Activated CD4-positive, alpha-beta memory T cell treated with anti-CD3 and anti-CD28 coated beads for 36 hours (primary cell): ENCODE data around the gene NR4A2. TPM values are rescaled to one million over a fixed set of nuclear protein-coding genes. Genes with fewer than 3 reads are reported as not detected.
A peak's percentile ranks its signal among the peaks of the same experiment; 100 is the strongest.

Experiments used
- CTCF ChIA-PET: fragments of 350-600 bp; sonication (Branson Sonifier 250); formaldehyde crosslinking; loops from one replicate; lab custom pipeline; 2021; ENCODE audit warnings: antibody characterized with exemption, inconsistent platforms; lab: Charles Lee
- POLR2A ChIA-PET: fragments of 350-600 bp; sonication (Branson Sonifier 250); formaldehyde crosslinking; loops from one replicate; lab custom pipeline; 2021; ENCODE audit warnings: antibody characterized with exemption; lab: Charles Lee
- DNase-seq: peaks from one replicate; pipeline ENCODE4 v3.0.0-alpha.2; 2020
- H3K27ac Mint-ChIP-seq: one replicate; pipeline ENCODE4 v1.8.0; 2021; ENCODE audit warnings: mixed read lengths
- H3K27me3 Mint-ChIP-seq: one replicate; pipeline ENCODE4 v1.8.0; 2021; ENCODE audit warnings: mixed read lengths
- H3K36me3 Mint-ChIP-seq: one replicate; pipeline ENCODE4 v1.8.0; 2021; ENCODE audit warnings: mixed read lengths
- H3K4me1 Mint-ChIP-seq: one replicate; pipeline ENCODE4 v1.8.0; 2021; ENCODE audit warnings: low read depth, mixed read lengths
- H3K4me3 Mint-ChIP-seq: one replicate; pipeline ENCODE4 v1.8.0; 2021; ENCODE audit warnings: mild to moderate bottlenecking, mixed read lengths
- H3K9me3 Mint-ChIP-seq: one replicate; pipeline ENCODE4 v1.8.0; 2021; ENCODE audit warnings: mixed read lengths
- intact Hi-C: fragments of 100-400 bp; cut with micrococcal nuclease; formaldehyde crosslinking; loops from one replicate; pipeline ENCODE4 v1.15.1; 2023
- total RNA-seq, 2 experiments: library from RNA; stranded (reverse); gene quantifications; one replicate each; pipeline ENCODE4 v1.2.3, GENCODE V29; 2021

The NR4A2 gene
- total RNA-seq, result 10 to 100 TPM in 1 of 2 experiments, 1 to 10 TPM in 1; 9.3 to 10.0 TPM

- peak; percentile 92 for DNase-seq
- Mint-ChIP-seq H3K27me3 (peaks cover 2% of the 10 kb centered on the region), H3K4me3 (peak within 1 kb of the TSS; percentile 94), H3K27ac (peak within 1 kb of the TSS; percentile 97), H3K4me1 (peaks cover 45% of the 10 kb centered on the region), H3K9me3 (no peaks in the 10 kb centered on the region), H3K36me3 (peaks cover 26% of the 10 kb centered on the region)
- POLR2A ChIA-PET, result interaction anchor here (1.6 to 4.2 kb wide), 3 partner anchors 8 to 67 kb away, joined by 5 to 39 read pairs (median 13); no protein-coding TSS in a partner anchor
- CTCF ChIA-PET, result interaction anchor here (1.1 to 5.5 kb wide), 3 partner anchors 8 to 256 kb away, joined by 5 to 62 read pairs (median 14); no protein-coding TSS in a partner anchor
- intact Hi-C loops, result loop anchor here (1.0 to 5.0 kb wide), 6 partner anchors 9 to 1566 kb away; no protein-coding TSS in a partner anchor
These were observed at the start of gene NR4A2 for GRCh38 chr2:156332534-156333273. TSS of gene NR4A2 (minus strand) at chr2:156332721. CDS start at chr2:156330186, 2,535 bp downstream.

DNA sequence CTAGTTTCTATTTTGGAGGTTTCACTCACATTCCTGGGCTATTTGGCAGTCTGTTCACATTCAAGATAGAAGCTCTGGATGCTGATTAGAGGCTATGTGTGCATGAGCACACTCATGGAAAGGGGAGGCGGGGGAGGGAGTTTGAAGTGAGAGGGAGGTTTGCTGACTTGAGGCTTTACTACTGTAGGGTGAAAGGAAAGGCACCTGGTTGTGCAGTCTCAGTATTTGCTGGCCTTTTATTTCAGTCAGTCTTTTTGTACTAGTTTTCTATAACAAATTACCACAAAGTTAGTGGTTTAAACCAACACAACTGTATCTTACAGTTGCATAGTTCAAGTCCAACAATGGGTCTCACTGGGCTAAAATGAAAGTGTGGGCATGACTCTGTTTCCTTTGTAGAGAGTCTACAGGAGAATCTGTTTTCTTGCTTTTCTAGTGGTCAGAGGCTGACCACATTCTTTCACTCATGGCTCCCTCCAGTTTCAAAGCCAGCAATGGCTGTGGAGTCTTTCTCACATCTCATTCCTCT, 47.7 kb upstream of the NR4A2 start:
- CTCF ChIA-PET, result interaction anchor here (1.0 kb wide), 1 partner anchor 45 kb away, joined by 3 read pairs; no protein-coding TSS in a partner anchor
- no peak overlapping the region for H3K4me3 Mint-ChIP-seq
- H3K27me3 Mint-ChIP-seq, result peaks cover 6% of the 10 kb centered on the region
- no peak overlapping the region for H3K27ac Mint-ChIP-seq
- peaks cover 14% of the 10 kb centered on the region for H3K4me1 Mint-ChIP-seq
- POLR2A ChIA-PET, result no interaction called here
- intact Hi-C loops, result no loop called here
- no peaks in the 10 kb centered on the region for H3K9me3 Mint-ChIP-seq
- DNase-seq, result no peak
- no peaks in the 10 kb centered on the region for H3K36me3 Mint-ChIP-seq

- ChIA-PET CTCF (no interaction called here), POLR2A (no interaction called here)
- no peak for DNase-seq
- no peak overlapping the region for H3K27ac Mint-ChIP-seq
- no peaks in the 10 kb centered on the region for H3K36me3 Mint-ChIP-seq
- no peak overlapping the region for H3K4me3 Mint-ChIP-seq
- H3K9me3 Mint-ChIP-seq, result no peaks in the 10 kb centered on the region
- intact Hi-C loops, result no loop called here
- peaks cover 6% of the 10 kb centered on the region for H3K27me3 Mint-ChIP-seq
- peaks cover 9% of the 10 kb centered on the region for H3K4me1 Mint-ChIP-seq
These were observed 47.2 kb upstream of the NR4A2 start for GRCh38 chr2:156379714-156380113.

GRCh38 chr2:156379071-156379470, 46.5 kb upstream of the NR4A2 start:
- ChIA-PET POLR2A (interaction anchor here (0.7 to 1.2 kb wide), 2 partner anchors 36 to 167 kb away, joined by 3 read pairs; no protein-coding TSS in a partner anchor), CTCF (no interaction called here)
- H3K4me1 Mint-ChIP-seq, result peaks cover 7% of the 10 kb centered on the region
- peaks cover 6% of the 10 kb centered on the region for H3K27me3 Mint-ChIP-seq
- H3K9me3 Mint-ChIP-seq, result no peaks in the 10 kb centered on the region
- intact Hi-C loops, result no loop called here
- no peaks in the 10 kb centered on the region for H3K36me3 Mint-ChIP-seq
- H3K27ac Mint-ChIP-seq, result no peak overlapping the region
- DNase-seq, result no peak
- no peak overlapping the region for H3K4me3 Mint-ChIP-seq

GRCh38 chr2:156366753-156367152, 34.2 kb upstream of the NR4A2 start:
- intact Hi-C loops, result no loop called here
- Mint-ChIP-seq H3K9me3 (peaks cover 3% of the 10 kb centered on the region), H3K27ac (no peak overlapping the region), H3K4me3 (no peak overlapping the region), H3K27me3 (peaks cover 2% of the 10 kb centered on the region), H3K4me1 (no peaks in the 10 kb centered on the region), H3K36me3 (no peaks in the 10 kb centered on the region)
- POLR2A ChIA-PET, result no interaction called here
- no peak for DNase-seq
- CTCF ChIA-PET, result no interaction called here

DNA sequence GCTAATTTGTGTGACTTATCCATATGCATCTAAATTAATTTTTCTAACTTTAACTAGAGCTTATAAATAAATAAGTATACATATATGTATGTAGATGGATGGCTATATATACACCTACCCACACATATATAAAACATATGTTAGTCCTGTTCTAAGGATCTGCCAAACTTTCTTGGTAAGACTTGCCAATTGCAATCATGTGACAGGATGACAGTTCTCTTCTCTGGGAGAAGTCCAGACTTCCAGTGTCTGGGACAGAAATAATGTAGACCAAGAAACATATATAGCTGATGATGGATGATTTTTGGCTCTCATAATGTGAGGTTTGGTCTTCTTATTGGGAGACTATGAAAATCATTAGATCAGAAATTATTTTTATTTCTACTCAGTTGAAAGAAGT, 30.6 kb upstream of the NR4A2 start:
- Mint-ChIP-seq H3K9me3 (no peaks in the 10 kb centered on the region), H3K4me1 (no peaks in the 10 kb centered on the region), H3K27ac (no peak overlapping the region), H3K36me3 (no peaks in the 10 kb centered on the region), H3K27me3 (no peaks in the 10 kb centered on the region), H3K4me3 (no peak overlapping the region)
- POLR2A ChIA-PET, result no interaction called here
- CTCF ChIA-PET, result no interaction called here
- intact Hi-C loops, result no loop called here
- no peak for DNase-seq

- Mint-ChIP-seq H3K27me3 (no peaks in the 10 kb centered on the region), H3K4me3 (no peak overlapping the region), H3K27ac (no peak overlapping the region), H3K36me3 (no peaks in the 10 kb centered on the region), H3K4me1 (no peaks in the 10 kb centered on the region), H3K9me3 (no peaks in the 10 kb centered on the region)
- ChIA-PET CTCF (no interaction called here), POLR2A (no interaction called here)
- DNase-seq, result no peak
- intact Hi-C loops, result no loop called here
These were observed 23.7 kb upstream of the NR4A2 start for GRCh38 chr2:156356014-156356754.

- CTCF ChIA-PET, result no interaction called here
- intact Hi-C loops, result no loop called here
- H3K9me3 Mint-ChIP-seq, result no peaks in the 10 kb centered on the region
- no peaks in the 10 kb centered on the region for H3K27me3 Mint-ChIP-seq
- no peak for DNase-seq
- no peak overlapping the region for H3K4me3 Mint-ChIP-seq
- no peaks in the 10 kb centered on the region for H3K4me1 Mint-ChIP-seq
- POLR2A ChIA-PET, result no interaction called here
- no peaks in the 10 kb centered on the region for H3K36me3 Mint-ChIP-seq
- no peak overlapping the region for H3K27ac Mint-ChIP-seq
These were observed 20.4 kb upstream of the NR4A2 start for GRCh38 chr2:156352911-156353310.

DNA sequence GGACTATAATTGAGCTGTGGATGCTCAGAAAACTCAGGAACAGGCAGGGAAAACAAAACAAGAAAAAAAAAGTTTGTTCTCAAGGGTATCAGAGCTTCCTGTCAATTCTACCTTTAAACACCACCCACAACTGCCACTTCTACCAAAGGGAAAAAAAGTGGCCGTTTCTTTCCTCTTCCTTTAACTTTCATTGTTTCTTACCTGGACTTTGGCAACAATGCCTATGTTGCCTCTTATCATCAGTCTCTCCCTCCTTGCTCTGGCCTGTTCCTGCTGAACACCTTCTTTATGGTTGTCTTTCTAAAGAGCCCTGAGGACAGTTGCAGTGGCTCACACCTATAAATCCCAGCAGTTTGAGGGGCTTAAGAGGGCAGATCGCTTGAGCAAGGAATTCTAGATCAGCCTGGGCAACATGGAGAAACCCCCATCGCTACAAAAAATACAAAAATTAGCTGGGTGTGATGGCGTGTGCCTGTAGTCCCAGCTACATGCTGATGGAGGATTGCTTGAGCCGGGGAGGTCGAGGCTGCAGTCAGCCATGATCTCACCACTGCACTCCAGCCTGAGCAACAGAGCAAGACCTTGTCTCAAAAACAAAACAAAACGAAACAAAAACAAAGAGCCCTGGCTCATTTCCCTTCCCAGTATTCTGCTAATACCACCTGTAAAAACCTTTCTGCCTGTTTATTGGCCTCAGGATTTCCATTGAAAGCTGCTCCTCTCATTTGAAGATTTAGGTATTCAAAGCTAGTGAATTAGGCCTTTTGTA, 18.0 kb upstream of the NR4A2 start:
- no peaks in the 10 kb centered on the region for H3K4me1 Mint-ChIP-seq
- H3K27me3 Mint-ChIP-seq, result no peaks in the 10 kb centered on the region
- no peak overlapping the region for H3K27ac Mint-ChIP-seq
- no peak for DNase-seq
- no peaks in the 10 kb centered on the region for H3K36me3 Mint-ChIP-seq
- intact Hi-C loops, result no loop called here
- ChIA-PET POLR2A (no interaction called here), CTCF (no interaction called here)
- H3K4me3 Mint-ChIP-seq, result no peak overlapping the region
- H3K9me3 Mint-ChIP-seq, result no peaks in the 10 kb centered on the region

- H3K27ac Mint-ChIP-seq, result no peak overlapping the region
- no peak overlapping the region for H3K4me3 Mint-ChIP-seq
- no peaks in the 10 kb centered on the region for H3K9me3 Mint-ChIP-seq
- no peaks in the 10 kb centered on the region for H3K27me3 Mint-ChIP-seq
- H3K4me1 Mint-ChIP-seq, result peaks cover 4% of the 10 kb centered on the region
- DNase-seq, result no peak
- no peaks in the 10 kb centered on the region for H3K36me3 Mint-ChIP-seq
- intact Hi-C loops, result no loop called here
- ChIA-PET CTCF (no interaction called here), POLR2A (no interaction called here)
These were observed 17.1 kb upstream of the NR4A2 start for GRCh38 chr2:156349605-156350004.

DNA sequence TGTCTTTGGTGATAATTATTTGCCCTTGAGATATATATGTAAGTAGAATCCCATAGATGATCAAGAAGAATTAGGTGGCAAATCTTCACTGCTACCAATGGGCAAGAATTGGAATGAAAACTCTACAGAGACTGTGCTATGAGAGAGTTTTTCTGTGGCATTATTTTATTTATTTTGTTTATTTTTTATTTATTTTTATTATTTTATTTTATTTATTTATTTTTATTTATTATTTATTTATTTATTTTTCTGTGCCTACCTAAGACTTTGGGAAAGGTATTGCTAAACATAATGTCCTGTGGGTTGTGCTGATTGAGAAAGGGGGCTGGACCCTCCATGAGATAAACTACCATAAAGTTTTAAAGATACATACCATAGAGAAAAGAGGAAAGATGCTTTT, 16.6 kb upstream of the NR4A2 start:
- no peak overlapping the region for H3K4me3 Mint-ChIP-seq
- no peaks in the 10 kb centered on the region for H3K9me3 Mint-ChIP-seq
- peaks cover 9% of the 10 kb centered on the region for H3K4me1 Mint-ChIP-seq
- no peaks in the 10 kb centered on the region for H3K36me3 Mint-ChIP-seq
- no peaks in the 10 kb centered on the region for H3K27me3 Mint-ChIP-seq
- ChIA-PET POLR2A (no interaction called here), CTCF (no interaction called here)
- intact Hi-C loops, result no loop called here
- no peak for DNase-seq
- no peak overlapping the region for H3K27ac Mint-ChIP-seq
